Fibroblast of lung (primary cell): ENCODE data around the gene HERPUD1. TPM values are rescaled to one million over a fixed set of nuclear protein-coding genes. Genes with fewer than 3 reads are reported as not detected.
A peak's percentile ranks its signal among the peaks of the same experiment; 100 is the strongest.

ENCODE experiments used
- DNase-seq, 2 donors: peaks; one replicate each; pipeline versions ENCODE4 v3.0.0 to v3.0.0-alpha.2; 2010; ENCODE audit warnings: low read depth in 2 of 2
- H2AFZ ChIP-seq: 2 replicates; pipeline ENCODE4 v1.5.1; 2012; ENCODE audit warnings: low read length, control low read depth, inconsistent platforms
- H3K27ac ChIP-seq: 2 replicates; pipeline ENCODE4 v1.5.1; 2011; ENCODE audit warnings: low read length, control low read depth; ENCODE audit not compliant: insufficient read depth
- H3K27me3 ChIP-seq: 2 replicates; pipeline ENCODE4 v1.5.1; 2011; ENCODE audit warnings: mild to moderate bottlenecking, low read length; ENCODE audit not compliant: control insufficient read depth, insufficient read depth
- H3K36me3 ChIP-seq: 2 replicates; pipeline ENCODE4 v1.5.1; 2011; ENCODE audit warnings: low read length; ENCODE audit not compliant: control insufficient read depth, insufficient read depth
- H3K4me1 ChIP-seq: 2 replicates; pipeline ENCODE4 v1.5.1; 2011; ENCODE audit warnings: low read length; ENCODE audit not compliant: control insufficient read depth, insufficient read depth; ENCODE audit errors: extremely low read depth
- H3K4me2 ChIP-seq: 2 replicates; pipeline ENCODE4 v1.5.1; 2011; ENCODE audit warnings: low read length, control low read depth; ENCODE audit not compliant: insufficient read depth; ENCODE audit errors: extremely low read depth
- H3K4me3 ChIP-seq, 4 experiments: fragments of 200-600 bp in 1 of 4; sonication (generic) in 1 of 4; replicated peaks in 1 of 4; 2 replicates each; pipeline ENCODE4 v1.5.1; 2011 to 2016; ENCODE audit warnings: low read length in 4 of 4, low read depth in 3 of 4, mild to moderate bottlenecking in 3 of 4, control low read depth in 2 of 4, inconsistent platforms in 1 of 4, mixed read lengths in 1 of 4; ENCODE audit not compliant: insufficient read depth in 1 of 4; ENCODE audit errors: control extremely low read depth in 1 of 4
- H3K79me2 ChIP-seq: 2 replicates; pipeline ENCODE4 v1.5.1; 2012; ENCODE audit warnings: mild to moderate bottlenecking, low read length, inconsistent platforms; ENCODE audit not compliant: control insufficient read depth, insufficient read depth
- H3K9ac ChIP-seq: 2 replicates; pipeline ENCODE4 v1.5.1; 2011; ENCODE audit warnings: mild to moderate bottlenecking, low read length, control low read depth; ENCODE audit not compliant: insufficient read depth
- H3K9me3 ChIP-seq: 2 replicates; pipeline ENCODE4 v1.5.1; 2012; ENCODE audit warnings: low read depth, low read length; ENCODE audit not compliant: control insufficient read depth, insufficient read depth
- H4K20me1 ChIP-seq: 2 replicates; pipeline ENCODE4 v1.5.1; 2011; ENCODE audit warnings: low read length; ENCODE audit not compliant: control insufficient read depth, insufficient read depth; ENCODE audit errors: extremely low read depth
- CTCF ChIP-seq, 2 donors: IDR thresholded peaks in 1 of 2; conservative IDR thresholded peaks in 1 of 2; 1 replicate in 1 of 2; 2 replicates in 1 of 2; pipeline ENCODE4 v1.5.1; 2011 to 2012; ENCODE audit warnings: low read length in 2 of 2, control low read depth in 1 of 2, inconsistent platforms in 1 of 2, low read depth in 1 of 2, mild to moderate bottlenecking in 1 of 2
- EZH2 ChIP-seq: IDR thresholded peaks from 2 replicates; pipeline ENCODE4 v1.5.1; 2012; ENCODE audit warnings: low read length, control low read depth, mild to moderate bottlenecking; ENCODE audit errors: missing control alignments
- polyA plus RNA-seq, 2 donors: library from polyadenylated mRNA; depleted of rRNA in 1 of 2; stranded (reverse) in 1 of 2; unstranded in 1 of 2; fragments of >200 nt; gene quantifications; 2 replicates each; pipeline ENCODE4 v1.2.1, GENCODE V29; 2011 to 2012; ENCODE audit warnings: missing spikeins in 1 of 2
- total RNA-seq: library from RNA; depleted of rRNA; stranded (reverse); fragments of >200 nt; gene quantifications from 2 replicates; pipeline ENCODE4 v1.2.1, GENCODE V29; 2014

Gene HERPUD1
- total and polyA plus RNA-seq, 2 donors (not counting 1 experiment from before 2014, with no cell fraction given) = 117 to 199 TPM

- H3K4me2 ChIP-seq = no peak overlapping the region
- peaks cover 8% of the 10 kb centered on the region for H3K79me2 ChIP-seq
- no peaks in the 10 kb centered on the region for H4K20me1 ChIP-seq
- TF ChIP-seq CTCF (conservative IDR thresholded peaks at IDR 0.05 in 1 of 2, IDR thresholded peaks at IDR 0.05 in 1 of 2; ENCODE audit: low read depth in 1 of 2, low read length in 2 of 2) = no peak
- TF ChIP-seq EZH2 = no peak
- H3K9me3 ChIP-seq = no peaks in the 10 kb centered on the region
- H3K9ac ChIP-seq = no peak overlapping the region
- no peak overlapping the region for H3K4me3 ChIP-seq
- peaks cover 9% of the 10 kb centered on the region for H3K4me1 ChIP-seq
- no peaks in the 10 kb centered on the region for H3K27me3 ChIP-seq
- DNase-seq = no peak
- H2AFZ ChIP-seq = no peak overlapping the region
- H3K36me3 ChIP-seq = peaks cover 44% of the 10 kb centered on the region
- H3K27ac ChIP-seq = no peak overlapping the region
Measured at GRCh38 chr16:56941856-56942331, 10.0 kb downstream of the HERPUD1 start.

- H3K4me3 ChIP-seq = no peak overlapping the region
- no peak for DNase-seq
- H3K9ac ChIP-seq = no peak overlapping the region
- H3K27ac ChIP-seq = no peak overlapping the region
- H4K20me1 ChIP-seq = no peaks in the 10 kb centered on the region
- H3K36me3 ChIP-seq = peaks cover 41% of the 10 kb centered on the region
- peaks cover 3% of the 10 kb centered on the region for H3K79me2 ChIP-seq
- H3K4me2 ChIP-seq = no peak overlapping the region
- H3K27me3 ChIP-seq = no peaks in the 10 kb centered on the region
- TF ChIP-seq CTCF (conservative IDR thresholded peaks at IDR 0.05 in 1 of 2, IDR thresholded peaks at IDR 0.05 in 1 of 2; ENCODE audit: low read depth in 1 of 2, low read length in 2 of 2) (no peak), EZH2 (no peak)
- H2AFZ ChIP-seq = no peak overlapping the region
- H3K4me1 ChIP-seq = peaks cover 9% of the 10 kb centered on the region
- no peaks in the 10 kb centered on the region for H3K9me3 ChIP-seq
Measured at GRCh38 chr16:56943761-56944375, 11.9 kb downstream of the HERPUD1 start.

- H2AFZ ChIP-seq = no peak overlapping the region
- no peak overlapping the region for H3K4me3 ChIP-seq
- no peaks in the 10 kb centered on the region for H3K79me2 ChIP-seq
- no peak overlapping the region for H3K9ac ChIP-seq
- no peaks in the 10 kb centered on the region for H3K9me3 ChIP-seq
- peaks cover 31% of the 10 kb centered on the region for H3K36me3 ChIP-seq
- TF ChIP-seq CTCF (conservative IDR thresholded peaks at IDR 0.05 in 1 of 2, IDR thresholded peaks at IDR 0.05 in 1 of 2; ENCODE audit: low read depth in 1 of 2, low read length in 2 of 2) (no peak), EZH2 (no peak)
- peaks cover 9% of the 10 kb centered on the region for H3K4me1 ChIP-seq
- no peaks in the 10 kb centered on the region for H4K20me1 ChIP-seq
- no peak overlapping the region for H3K27ac ChIP-seq
- H3K27me3 ChIP-seq = no peaks in the 10 kb centered on the region
- no peak overlapping the region for H3K4me2 ChIP-seq
- peak in 1 of 2 donors; percentile 36 for DNase-seq
Measured at GRCh38 chr16:56944954-56945839, 13.3 kb downstream of the HERPUD1 start.
